Measurements from ENCODE around the gene ARNT2. TPM values are rescaled to one million over a fixed set of nuclear protein-coding genes. Genes with fewer than 3 reads are reported as not detected.

ARNT2 gene
- total and polyA plus RNA-seq, 2 of the 13 experiments (the other 11 are each of a cell fraction or from before 2014, with no cell fraction given), result 0.69 to 1.7 TPM

- Histone ChIP-seq H3K79me2 (ENCODE audit: insufficient read depth, low read length) (no peaks in the 10 kb centered on the region), H3K4me3 (replicated peaks in 1 of 3; ENCODE audit: insufficient read depth in 1 of 3, low read depth in 2 of 3, low read length in 3 of 3) (no peak overlapping the region), H3K27me3 (ENCODE audit: control insufficient read depth in 1 of 2, insufficient read depth in 2 of 2, low read length in 2 of 2) (0 out of 5 replicates have a peak, but pooled peaks cover 0 to 3% of the 10 kb centered on the region in 2 experiments), H3K9me3 (ENCODE audit: low read length) (no peaks in the 10 kb centered on the region), H3K9ac (ENCODE audit: insufficient read depth, low read depth, low read length) (no peak overlapping the region), H3K4me1 (ENCODE audit: insufficient read depth, low read length) (no peaks in the 10 kb centered on the region), H2AFZ (ENCODE audit: low read length) (no peak overlapping the region), H3K36me3 (replicated peaks in 1 of 2; ENCODE audit: control insufficient read depth in 1 of 2, insufficient read depth in 2 of 2, low read length in 2 of 2) (no peaks in the 10 kb centered on the region), H4K20me1 (ENCODE audit: insufficient read depth, low read length) (no peaks in the 10 kb centered on the region), H3K4me2 (ENCODE audit: low read depth, low read length) (no peak overlapping the region), H3K27ac (ENCODE audit: extremely low read length, insufficient read depth, low read length) (no peak overlapping the region)
- DNase-seq (ENCODE audit: low spot score) (no peak), ATAC-seq (no peak), FAIRE-seq (no peak)
- in situ Hi-C loops (cut with HindIII; ENCODE audit: extremely low pct_ligation_motif_present, low pct_unique_long_range_greater_than_20kb) (no loop called here), intact Hi-C loops (cut with micrococcal nuclease; ENCODE audit: unreplicated experiment) (no loop called here)
- 49% methylated on average over 3 of the region's 3 CpGs for WGBS (ENCODE audit: low lambda C conversion rate)
- ChIA-PET POLR2A (no interaction called here), CTCF (ENCODE audit: low intra/inter-chr PET ratio, low total read pairs) (no interaction called here)
- TF ChIP-seq CBFB (CRISPR knock-in tag; IDR thresholded peaks at IDR 0.05) (no peak), MED8 (CRISPR knock-in tag; IDR thresholded peaks at IDR 0.05; ENCODE audit: insufficient replicate concordance) (no peak), ZNF747 (CRISPR knock-in tag; IDR thresholded peaks at IDR 0.05; ENCODE audit: borderline replicate concordance) (no peak), NRL (CRISPR knock-in tag; IDR thresholded peaks at IDR 0.05; ENCODE audit: borderline replicate concordance) (no peak), AGO2 (optimal IDR thresholded peaks at IDR 0.05; ENCODE audit: low read depth, low read length) (no peak), ZNF484 (CRISPR knock-in tag; IDR thresholded peaks at IDR 0.05; ENCODE audit: borderline replicate concordance, low read depth) (no peak), ZNF34 (CRISPR knock-in tag; IDR thresholded peaks at IDR 0.05; ENCODE audit: borderline replicate concordance) (no peak), TRIM22 (IDR thresholded peaks at IDR 0.05) (no peak), ZNF816 (CRISPR knock-in tag; IDR thresholded peaks at IDR 0.05; ENCODE audit: borderline replicate concordance) (no peak), THAP9 (CRISPR knock-in tag; IDR thresholded peaks at IDR 0.05; ENCODE audit: borderline replicate concordance) (no peak), ZBTB25 (CRISPR knock-in tag; IDR thresholded peaks at IDR 0.05) (no peak), RFXAP (CRISPR knock-in tag; IDR thresholded peaks at IDR 0.05; ENCODE audit: borderline replicate concordance) (no peak), RFX5 (IDR thresholded peaks at IDR 0.05; ENCODE audit: low read depth, low read length) (no peak), ZFP36L1 (CRISPR knock-in tag; IDR thresholded peaks at IDR 0.05) (no peak), ZNF772 (CRISPR knock-in tag; IDR thresholded peaks at IDR 0.05) (no peak)
- BruUV-seq (replicated peaks), result no TSS peak
Observed at GRCh38 chr15:80380154-80380553, 24.0 kb upstream of the ARNT2 start.

Data from HepG2 (cell line).